22Rv1 (cell line): ENCODE measurements around the gene ATG13.

Source experiments
- CTCF ChIP-seq: fragments of 450-650 bp; IDR thresholded peaks from 2 replicates; pipeline ENCODE4 v1.5.1; 2017; ENCODE audit warnings: mild to moderate bottlenecking
- ZFX ChIP-seq: fragments of 450-650 bp; IDR thresholded peaks from 2 replicates; pipeline ENCODE4 v1.6.1; 2017; ENCODE audit warnings: antibody characterized with exemption, borderline replicate concordance

- TF ChIP-seq CTCF (no peak), ZFX (no peak)
Measured at GRCh38 chr11:46718155-46719019, 101.0 kb downstream of the ATG13 start.
